Osteoblast (primary cell): ENCODE measurements around the gene NUMB. TPM values are rescaled to one million over a fixed set of nuclear protein-coding genes. Genes with fewer than 3 reads are reported as not detected.
"Not testable (repeated sequence)": the region's sequence is repeated elsewhere in the genome, so short reads cannot be mapped to it uniquely, and the experiment has no call there.

Experiments used
- DNase-seq: peaks from one replicate; pipeline ENCODE4 v3.0.0; 2011; ENCODE audit warnings: low spot score, mixed read lengths; ENCODE audit not compliant: insufficient read length; ENCODE audit errors: missing footprints
- H2AFZ ChIP-seq: 2 replicates; pipeline ENCODE4 v1.6.0; 2011; ENCODE audit warnings: mild to moderate bottlenecking, low read length
- H3K27ac ChIP-seq: 2 replicates; pipeline ENCODE4 v1.5.1; 2011; ENCODE audit warnings: mild to moderate bottlenecking, low read depth, low read length, moderate library complexity
- H3K27me3 ChIP-seq: 2 replicates; pipeline ENCODE4 v1.6.0; 2012; ENCODE audit warnings: mild to moderate bottlenecking, control low read depth, inconsistent platforms, low read length, moderate library complexity; ENCODE audit not compliant: insufficient read depth
- H3K36me3 ChIP-seq: 2 replicates; pipeline ENCODE4 v1.5.1; 2011; ENCODE audit warnings: mild to moderate bottlenecking, low read length, control low read depth, moderate library complexity; ENCODE audit not compliant: insufficient read depth
- H3K4me1 ChIP-seq: 2 replicates; pipeline ENCODE4 v1.5.1; 2011; ENCODE audit warnings: mild to moderate bottlenecking, low read length, control low read depth, moderate library complexity; ENCODE audit not compliant: insufficient read depth
- H3K4me2 ChIP-seq: 2 replicates; pipeline ENCODE4 v1.6.0; 2011; ENCODE audit warnings: mild to moderate bottlenecking, low read length; ENCODE audit not compliant: insufficient read depth
- H3K4me3 ChIP-seq: fragments of 200-600 bp; sonication (generic); 3 replicates; pipeline ENCODE4 v1.5.1; 2012; ENCODE audit warnings: mild to moderate bottlenecking, low read length, inconsistent platforms; ENCODE audit not compliant: insufficient read depth
- H3K79me2 ChIP-seq: 2 replicates; pipeline ENCODE4 v1.6.0; 2012; ENCODE audit warnings: mild to moderate bottlenecking, low read length, control low read depth, inconsistent platforms; ENCODE audit not compliant: insufficient read depth
- H3K9me3 ChIP-seq: 2 replicates; pipeline ENCODE4 v1.5.1; 2011; ENCODE audit warnings: low read depth, low read length, control low read depth
- H4K20me1 ChIP-seq: 2 replicates; pipeline ENCODE4 v1.6.0; 2012; ENCODE audit warnings: mild to moderate bottlenecking, low read length, control low read depth; ENCODE audit not compliant: insufficient read depth
- CTCF ChIP-seq: IDR thresholded peaks from 2 replicates; pipeline ENCODE4 v1.5.1; 2011; ENCODE audit warnings: mild to moderate bottlenecking, low read depth, low read length, moderate library complexity; ENCODE audit errors: extremely low read depth
- total RNA-seq: library from RNA; depleted of rRNA; stranded (reverse); fragments of >200 nt; gene quantifications from 2 replicates; pipeline ENCODE4 v1.2.3, GENCODE V29; 2012

The NUMB gene
- total RNA-seq, 1 donor, result 52.5 TPM

DNA sequence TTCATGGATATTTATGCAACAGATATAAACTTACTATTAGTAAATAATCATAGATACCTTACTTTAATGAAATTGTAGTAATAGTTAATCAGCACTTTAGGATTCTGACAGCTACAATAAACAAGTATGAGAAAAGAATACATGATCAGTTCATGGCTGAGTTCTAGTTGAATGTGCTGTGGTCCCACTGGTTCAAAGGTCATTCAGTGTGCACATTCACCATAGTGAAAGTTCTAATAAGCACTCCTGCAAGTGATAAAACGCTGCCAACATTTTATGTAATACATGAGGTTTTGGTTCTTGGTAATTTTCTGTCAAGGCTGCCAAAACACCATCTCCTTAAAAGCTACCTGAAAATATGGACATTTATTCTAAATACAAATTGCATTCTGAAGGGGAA, 92.6 kb downstream of the NUMB start:
- no peaks in the 10 kb centered on the region for H3K4me1 ChIP-seq
- no peak overlapping the region for H3K4me2 ChIP-seq
- no peak for DNase-seq
- H2AFZ ChIP-seq, result no peak overlapping the region
- no peak overlapping the region for H3K4me3 ChIP-seq
- TF ChIP-seq CTCF, result no peak
- H4K20me1 ChIP-seq, result peaks cover 9% of the 10 kb centered on the region
- no peaks in the 10 kb centered on the region for H3K9me3 ChIP-seq
- peaks cover 90% of the 10 kb centered on the region for H3K79me2 ChIP-seq
- H3K27ac ChIP-seq, result no peak overlapping the region
- no peaks in the 10 kb centered on the region for H3K36me3 ChIP-seq
- no peaks in the 10 kb centered on the region for H3K27me3 ChIP-seq

DNA sequence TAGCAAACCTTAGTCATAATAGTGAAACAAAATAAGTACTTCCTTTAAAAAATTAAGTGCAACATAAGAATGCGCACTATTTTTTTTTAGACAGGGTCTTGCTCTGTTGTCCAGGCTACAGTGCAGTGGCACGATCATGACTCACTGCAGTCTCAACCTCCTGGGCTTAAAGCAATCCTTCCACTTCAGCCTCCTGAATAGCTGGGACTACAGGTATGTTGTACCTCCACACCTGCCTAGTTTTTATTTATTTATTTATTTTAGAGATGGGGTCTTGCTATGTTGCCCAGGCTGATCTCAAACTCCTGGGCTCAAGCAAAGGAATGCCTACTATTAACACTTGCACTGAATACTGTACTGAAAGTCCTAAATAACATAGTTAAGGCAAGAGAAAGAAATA, 93.8 kb downstream of the NUMB start:
- Histone ChIP-seq H3K36me3 (no peaks in the 10 kb centered on the region), H3K27ac (no peak overlapping the region), H3K79me2 (peaks cover 91% of the 10 kb centered on the region), H3K27me3 (no peaks in the 10 kb centered on the region), H3K4me1 (no peaks in the 10 kb centered on the region), H4K20me1 (peaks cover 9% of the 10 kb centered on the region), H3K9me3 (no peaks in the 10 kb centered on the region), H2AFZ (no peak overlapping the region), H3K4me2 (no peak overlapping the region), H3K4me3 (no peak overlapping the region)
- DNase-seq, result no peak
- TF ChIP-seq CTCF, result no peak

DNA sequence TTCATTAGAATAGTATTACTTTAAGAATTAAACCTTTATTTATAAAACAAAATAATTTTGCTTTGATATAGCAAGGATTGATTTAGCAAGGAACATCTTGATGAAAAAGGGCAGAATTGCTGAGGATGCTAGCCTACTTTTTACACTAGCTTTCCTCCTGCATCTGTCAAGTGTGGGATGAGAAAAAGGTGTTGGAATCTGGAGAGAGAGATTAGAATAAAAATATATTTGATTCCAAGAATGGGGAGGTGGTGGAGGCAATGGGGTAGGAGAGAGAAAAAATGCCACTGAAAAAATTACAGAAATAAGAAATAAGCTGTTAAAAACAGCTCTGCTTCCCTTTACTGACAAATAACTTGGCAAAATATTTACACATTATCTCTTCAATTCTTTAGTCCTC, 98.9 kb downstream of the NUMB start:
- Histone ChIP-seq H3K27ac (no peak overlapping the region), H3K79me2 (peaks cover 78% of the 10 kb centered on the region), H3K4me1 (no peaks in the 10 kb centered on the region), H3K4me3 (no peak overlapping the region), H3K9me3 (no peaks in the 10 kb centered on the region), H2AFZ (no peak overlapping the region), H3K4me2 (no peak overlapping the region), H3K27me3 (no peaks in the 10 kb centered on the region), H3K36me3 (peaks cover 11% of the 10 kb centered on the region), H4K20me1 (peaks cover 2% of the 10 kb centered on the region)
- TF ChIP-seq CTCF, result no peak
- no peak for DNase-seq

DNA sequence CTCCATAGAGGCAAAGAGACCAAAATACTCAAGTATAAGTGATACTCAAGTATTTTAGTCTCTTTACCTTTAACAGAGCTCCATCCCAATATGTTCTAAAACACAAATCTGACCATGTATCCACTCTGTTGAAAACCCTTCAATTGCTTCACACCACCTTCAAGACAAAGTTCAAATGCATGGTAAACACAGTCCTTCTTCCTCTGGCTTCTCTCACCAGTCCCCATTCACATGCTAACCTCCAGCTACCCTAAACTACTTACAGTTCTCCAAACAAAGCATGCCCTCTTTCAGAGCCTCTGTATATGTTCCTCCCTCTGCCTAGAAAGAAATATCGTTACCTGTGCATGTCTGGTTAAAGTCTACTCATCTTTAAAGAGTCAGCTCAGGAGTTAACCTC, 100.2 kb downstream of the NUMB start:
- Histone ChIP-seq H3K36me3 (peaks cover 16% of the 10 kb centered on the region), H3K4me1 (no peaks in the 10 kb centered on the region), H3K27ac (no peak overlapping the region), H3K4me3 (no peak overlapping the region), H3K79me2 (peaks cover 69% of the 10 kb centered on the region), H3K4me2 (no peak overlapping the region), H4K20me1 (peaks cover 2% of the 10 kb centered on the region), H3K9me3 (no peaks in the 10 kb centered on the region), H2AFZ (no peak overlapping the region), H3K27me3 (no peaks in the 10 kb centered on the region)
- DNase-seq, result no peak
- TF ChIP-seq CTCF, result no peak

DNA sequence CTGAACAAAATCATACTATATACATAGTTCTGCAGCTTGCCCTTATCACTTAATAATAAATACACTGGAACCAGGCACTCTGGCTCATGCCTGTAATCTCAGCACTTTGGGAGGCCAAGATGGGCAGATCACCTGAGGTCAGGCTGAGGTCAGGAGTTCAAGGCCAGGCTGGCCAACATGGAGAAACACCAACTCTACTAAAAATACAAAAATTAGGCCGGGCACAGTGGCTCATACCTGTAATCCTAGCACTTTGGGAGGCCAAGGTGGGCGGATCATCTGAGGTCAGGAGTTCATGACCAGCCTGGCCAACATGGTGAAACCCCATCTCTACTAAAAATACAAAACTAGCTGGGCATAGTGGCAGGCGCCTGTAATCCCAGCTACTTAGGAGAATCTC, 109.3 kb downstream of the NUMB start:
- H4K20me1 ChIP-seq, H2AFZ ChIP-seq, H3K4me1 ChIP-seq, H3K4me2 ChIP-seq, H3K27ac ChIP-seq, DNase-seq, H3K27me3 ChIP-seq, H3K4me3 ChIP-seq, H3K9me3 ChIP-seq: not testable (repeated sequence)
- Histone ChIP-seq H3K79me2 (peaks cover 62% of the 10 kb centered on the region), H3K36me3 (peaks cover 15% of the 10 kb centered on the region)
